Adrenal gland (tissue), 12 donors: ENCODE results near the gene STRADB. TPM values are rescaled to one million over a fixed set of nuclear protein-coding genes. Genes with fewer than 3 reads are reported as not detected.
A peak's percentile ranks its signal among the peaks of the same experiment; 100 is the strongest.

Experiments used
- DNase-seq, 7 donors: peaks; one replicate each; pipeline ENCODE4 v3.0.0-alpha.2; 2019 to 2020
- H3K27ac ChIP-seq, 5 donors: fragments of 200-600 bp; sonication (generic) in 4 of 5; 1 replicate in 3 of 5; 2 replicates in 2 of 5; pipeline versions ENCODE4 v1.5.1 to v1.8.0; 2016 to 2020; ENCODE audit warnings: mild to moderate bottlenecking in 1 of 5
- H3K27me3 ChIP-seq: fragments of 200-600 bp; 2 replicates; pipeline ENCODE4 v1.8.0; 2021
- H3K36me3 ChIP-seq, 2 donors: fragments of 200-600 bp; replicated peaks in 1 of 2; 1 replicate in 1 of 2; 2 replicates in 1 of 2; pipeline versions ENCODE4 v1.5.1 to v1.8.0; 2018 to 2022
- H3K4me1 ChIP-seq, 2 donors: fragments of 200-600 bp; replicated peaks in 1 of 2; 1 replicate in 1 of 2; 2 replicates in 1 of 2; pipeline versions ENCODE4 v1.5.1 to v1.8.0; 2018 to 2021
- H3K4me3 ChIP-seq, 4 donors: fragments of 200-600 bp; sonication (generic) in 3 of 4; one replicate each; pipeline ENCODE4 v1.5.1; 2016 to 2018
- H3K9me3 ChIP-seq, 3 donors: fragments of 200-600 bp; sonication (generic) in 1 of 3; replicated peaks in 1 of 3; 1 replicate in 2 of 3; 2 replicates in 1 of 3; pipeline versions ENCODE4 v1.5.1 to v1.8.0; 2016 to 2021
- CTCF ChIP-seq, 6 experiments: fragments of 450-650 bp in 4 of 6; fragments of 200-600 bp in 2 of 6; sonication (generic) in 1 of 6; IDR thresholded peaks; 1 replicate in 5 of 6; 2 replicates in 1 of 6; pipeline versions ENCODE4 v1.5.1 to v1.8.0; 2016 to 2021; ENCODE audit warnings: antibody characterized with exemption in 6 of 6, mild to moderate bottlenecking in 2 of 6, moderate library complexity in 1 of 6
- POLR2A ChIP-seq, 2 donors: fragments of 450-650 bp; IDR thresholded peaks; one replicate each; pipeline ENCODE4 v1.6.1; 2017; ENCODE audit warnings: antibody characterized with exemption in 2 of 2, mild to moderate bottlenecking in 2 of 2, moderate library complexity in 1 of 2
- WGBS, 4 donors: extraction: QIAGEN DNeasy Blood & Tissue Kit in 2 of 4; methylation state at CpG; one replicate each; pipeline versions ENCODE4 v1.1.5 to v1.1.7; 2013 to 2017; 5-methylcytosine and 5-hydroxymethylcytosine counted together
- intact Hi-C, 2 donors: fragments of 100-400 bp; cut with DNase I; formaldehyde crosslinking; loops; one replicate each; pipeline versions ENCODE4 v1.14.1 to v1.15.0; 2022 to 2023
- polyA plus RNA-seq, 3 donors: library from polyadenylated mRNA; stranded (reverse); fragments of 200-250 nt in 2 of 3; fragments of 350-450 nt in 1 of 3; fragmentation: Illumina TruSeq in 1 of 3; extraction: RNeasy Lipid Tissue Mini Kit (QIAGEN cat#74804) in 1 of 3; gene quantifications; one replicate each; pipeline ENCODE4 v1.2.3, GENCODE V29; 2013 to 2014
- total RNA-seq, 9 donors: library from RNA; depleted of rRNA in 4 of 9; stranded (reverse); fragments of >200 nt in 4 of 9; fragments of 120-200 nt in 1 of 9; fragmentation: NEBNext Ultra II Directional in 1 of 9; extraction: Animal tissue kit (Norgen Biotek cat#: 25700) in 1 of 9; gene quantifications; one replicate each; pipeline versions ENCODE4 v1.1.0 to v1.2.4, GENCODE V29; 2013 to 2023
- donor health status: healthy with polysubstance abuse.
- donor health status: Bipolar disorder and iron deficiency.
- donor health status: DM: yes; HTN: yes; CAD: no.
- donor health status: DM: no; HTN: no; CAD: no.
- donor health status: DM: no; HTN: no; CAD: no.
- donor health status: DM: yes; HTN: yes; CAD: no.

STRADB gene
- total and polyA plus RNA-seq, 12 donors = 51.2 to 154 (median 95.0) TPM

GRCh38 chr2:201407265-201407664 is 44.3 kb upstream of the STRADB start:
- peak overlapping the region in 3 of 5 donors; percentile 21 to 63 (median 49) for H3K27ac ChIP-seq
- TF ChIP-seq CTCF (IDR thresholded peaks at IDR 0.05) (no peak), POLR2A (IDR thresholded peaks at IDR 0.05) (no peak)
- H3K4me3 ChIP-seq = no peak overlapping the region
- no peaks in the 10 kb centered on the region for H3K27me3 ChIP-seq
- intact Hi-C loops = no loop called here
- no peak for DNase-seq
- H3K36me3 ChIP-seq = no peaks in the 10 kb centered on the region
- peaks cover 13 to 45% of the 10 kb centered on the region in 2 donors for H3K4me1 ChIP-seq
- H3K9me3 ChIP-seq = no peaks in the 10 kb centered on the region
- 87 to 94% (median 93%) methylated on average over 2 of the region's 2 CpGs for WGBS, 4 donors

GRCh38 chr2:201408931-201409330 is 42.6 kb upstream of the STRADB start:
- Histone ChIP-seq H3K4me1 (peaks cover 11 to 42% of the 10 kb centered on the region in 2 donors), H3K27me3 (no peaks in the 10 kb centered on the region), H3K9me3 (no peaks in the 10 kb centered on the region), H3K36me3 (no peaks in the 10 kb centered on the region), H3K4me3 (no peak overlapping the region), H3K27ac (no peak overlapping the region)
- WGBS, 4 donors = 92 to 95% (median 94%) methylated on average over 3 of the region's 3 CpGs
- no peak for DNase-seq
- intact Hi-C loops = no loop called here
- TF ChIP-seq CTCF (IDR thresholded peaks at IDR 0.05) = no peak
- TF ChIP-seq POLR2A (IDR thresholded peaks at IDR 0.05) = no peak

- Histone ChIP-seq H3K4me3 (no peak overlapping the region), H3K9me3 (no peaks in the 10 kb centered on the region), H3K36me3 (no peaks in the 10 kb centered on the region), H3K27ac (peak overlapping the region in 1 of 5 donors; percentile 47), H3K4me1 (peaks cover 31 to 55% of the 10 kb centered on the region in 2 donors), H3K27me3 (no peaks in the 10 kb centered on the region)
- DNase-seq = no peak
- intact Hi-C loops = no loop called here
- TF ChIP-seq CTCF (IDR thresholded peaks at IDR 0.05) = no peak
- no peak for TF ChIP-seq POLR2A (IDR thresholded peaks at IDR 0.05)
Observed at GRCh38 chr2:201411421-201411820, 40.1 kb upstream of the STRADB start.

- TF ChIP-seq CTCF (IDR thresholded peaks at IDR 0.05) (no peak), POLR2A (IDR thresholded peaks at IDR 0.05) (no peak)
Observed at GRCh38 chr2:201413143-201413542, 38.4 kb upstream of the STRADB start.

More at GRCh38 chr2:201413143-201413542, 38.4 kb upstream of the STRADB start:
- 31 to 74% (median 58%) methylated on average over 2 of the region's 2 CpGs for WGBS, 4 donors
- Histone ChIP-seq H3K9me3 (no peaks in the 10 kb centered on the region), H3K27me3 (no peaks in the 10 kb centered on the region), H3K27ac (no peak overlapping the region), H3K36me3 (no peaks in the 10 kb centered on the region), H3K4me1 (peaks cover 31 to 46% of the 10 kb centered on the region in 2 donors), H3K4me3 (no peak overlapping the region)
- DNase-seq = no peak
- intact Hi-C loops = no loop called here
